HG03175 (cell line): ENCODE measurements around the gene C11orf91.
"Not testable (repeated sequence)": the region's sequence is repeated elsewhere in the genome, so short reads cannot be mapped to it uniquely, and the experiment has no call there.

Experiments
- ATAC-seq: cut with Tn5 transposase; IDR thresholded peaks from one replicate; pipeline ENCODE4 v1.9.1; 2021; ENCODE audit warnings: mild to moderate bottlenecking, moderate library complexity; ENCODE audit not compliant: unreplicated experiment

The C11orf91 gene

DNA sequence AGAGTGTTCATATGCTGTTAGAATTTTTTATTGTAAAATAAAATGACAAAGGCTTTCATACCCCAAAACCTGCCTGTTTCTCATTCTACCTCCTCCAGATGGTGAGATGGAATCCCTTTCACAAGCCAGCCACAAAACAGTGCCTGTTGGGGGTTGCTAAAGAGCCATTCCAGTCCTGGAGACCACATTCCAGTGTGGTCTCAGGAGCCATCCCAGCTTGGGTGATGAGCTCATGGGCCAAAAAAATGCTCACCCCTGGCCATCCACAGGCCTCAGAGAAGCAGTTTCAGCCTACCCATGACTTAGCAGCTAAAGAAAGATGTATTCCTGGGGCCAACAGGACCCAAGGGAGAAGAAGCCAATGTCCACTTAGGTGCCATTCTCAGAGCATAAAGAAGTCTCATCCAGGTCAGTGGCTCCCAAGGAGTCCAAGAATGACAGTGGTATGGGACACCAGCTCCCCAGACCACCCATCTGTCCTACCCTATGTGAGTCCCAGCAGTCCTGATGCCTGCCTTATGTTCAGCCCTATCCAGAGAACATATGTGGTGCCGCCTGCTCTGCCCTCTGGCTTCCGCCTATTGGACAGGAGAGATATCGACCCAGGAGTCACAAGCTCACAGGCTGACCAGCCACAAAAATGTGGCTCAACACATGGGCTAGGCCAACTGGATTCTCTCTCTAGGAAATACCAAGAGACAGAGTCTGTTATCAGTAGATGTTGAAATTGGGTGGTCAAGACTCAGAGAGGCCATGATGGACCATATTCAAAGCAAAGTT is 26.4 kb downstream of the C11orf91 start:
- no peak for ATAC-seq

DNA sequence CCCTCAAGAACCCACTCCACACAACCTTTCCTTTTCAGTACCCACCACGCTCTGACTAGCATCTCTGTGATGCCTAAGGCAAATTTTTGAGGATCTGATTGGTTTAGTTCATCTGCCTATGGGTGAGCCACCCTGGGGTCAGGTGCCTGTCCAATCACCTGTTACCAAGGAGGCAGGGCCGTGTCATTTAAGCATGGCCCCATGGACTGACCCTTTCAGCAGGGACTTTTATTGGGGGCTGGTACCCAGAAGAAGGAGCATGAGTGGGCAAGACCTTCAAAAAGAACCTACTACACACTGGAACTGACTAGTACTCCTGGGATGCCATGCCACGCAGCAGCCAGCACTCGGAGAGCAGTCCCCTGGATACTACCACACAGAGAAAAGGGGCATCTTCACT is 28.4 kb downstream of the C11orf91 start:
- ATAC-seq, result no peak

DNA sequence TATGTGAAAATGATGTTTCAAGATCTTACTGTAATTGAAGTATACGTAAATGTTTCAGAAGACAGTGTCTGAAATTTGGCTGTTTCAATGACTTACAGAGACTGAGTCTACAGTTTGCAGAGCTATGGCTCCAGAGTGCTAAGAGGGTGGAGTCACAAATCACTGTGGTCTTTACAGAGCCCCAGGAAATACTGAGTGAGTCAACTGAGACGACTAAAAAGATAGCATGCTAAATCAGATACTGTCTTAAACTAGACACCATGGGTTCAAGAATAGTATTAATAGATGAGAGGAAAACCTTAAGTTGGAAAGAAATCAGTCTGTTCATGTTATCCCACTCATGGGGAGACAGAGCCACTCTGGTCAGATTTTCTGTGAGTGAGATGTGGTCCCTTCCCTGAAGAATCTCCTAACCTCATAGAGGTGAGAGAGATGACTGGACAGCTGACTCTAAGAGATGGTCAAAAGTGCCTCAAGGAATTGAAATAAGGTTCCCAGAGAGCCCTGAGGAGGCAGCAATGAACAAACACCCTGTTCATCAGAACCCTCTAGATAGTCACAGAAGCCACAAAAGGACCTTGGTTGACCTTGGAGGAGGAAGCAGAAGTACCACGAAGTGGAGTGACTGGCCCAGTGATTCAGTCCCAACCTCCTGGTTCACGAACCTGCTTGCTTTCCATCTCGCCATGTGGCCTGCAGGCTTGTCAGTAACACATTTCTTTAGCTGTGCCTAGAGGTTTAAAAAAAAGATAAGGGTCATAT is 30.2 kb downstream of the C11orf91 start:
- no peak for ATAC-seq

DNA sequence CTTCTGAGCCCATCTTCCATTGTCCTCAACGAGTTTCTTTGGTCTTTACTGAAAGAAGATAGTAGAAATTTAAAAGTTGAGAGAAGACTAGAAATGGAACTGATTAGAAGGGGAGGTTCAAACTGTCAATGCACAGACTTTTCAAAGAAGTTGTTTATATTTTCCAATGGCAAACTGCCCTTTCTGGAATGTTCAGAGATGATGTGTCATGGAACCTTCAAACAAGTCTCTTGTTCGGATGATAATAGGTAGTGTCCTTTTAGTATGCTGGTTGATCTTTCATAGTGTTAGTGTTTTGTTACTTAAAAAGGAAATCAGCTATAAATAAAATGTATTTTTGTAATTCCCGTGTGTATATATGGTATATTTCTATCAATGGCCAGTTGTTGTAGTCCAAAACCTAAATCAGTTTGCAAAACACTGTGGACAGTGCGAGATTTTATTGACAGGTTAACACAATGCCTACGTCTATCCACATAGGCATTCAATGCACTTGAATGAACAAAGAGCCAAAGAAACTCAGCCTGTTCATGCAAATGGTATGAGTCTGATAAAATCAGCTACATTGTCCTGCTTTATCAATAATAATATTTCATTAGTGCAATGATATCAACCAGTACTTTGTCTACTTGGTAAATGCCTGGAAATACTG is 30.9 kb downstream of the C11orf91 start:
- ATAC-seq, result no peak

DNA sequence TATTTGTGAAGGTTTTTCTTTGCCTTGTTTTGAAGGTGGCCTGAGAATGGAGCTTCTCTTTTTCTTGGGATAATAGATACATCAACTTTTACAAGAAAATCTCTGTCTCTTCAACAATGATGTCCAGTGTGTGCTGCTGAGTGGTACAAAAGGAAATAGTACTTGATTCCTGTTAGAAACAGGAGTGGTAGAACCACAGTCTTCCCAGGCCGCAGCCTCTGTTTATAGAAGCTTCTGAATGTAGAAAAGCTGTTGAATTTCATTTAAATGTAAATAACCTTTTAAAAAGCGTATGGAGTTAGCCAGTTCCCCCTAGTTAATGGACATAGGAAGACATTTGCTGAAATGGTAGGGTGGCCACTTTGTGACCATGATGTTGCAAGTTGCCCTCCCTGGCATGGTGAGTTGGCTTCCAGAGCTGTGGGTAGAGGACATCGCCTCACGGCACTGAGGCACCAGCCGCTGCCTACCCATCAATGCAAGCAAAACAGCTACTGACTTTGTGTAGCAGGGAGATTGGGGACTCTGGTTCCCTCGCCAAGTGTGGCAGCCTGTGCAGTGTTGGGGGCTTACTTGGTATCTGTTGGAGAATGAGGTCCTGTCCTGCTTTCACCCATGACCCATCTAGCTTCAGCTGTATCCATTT is 31.6 kb downstream of the C11orf91 start:
- ATAC-seq, result no peak

DNA sequence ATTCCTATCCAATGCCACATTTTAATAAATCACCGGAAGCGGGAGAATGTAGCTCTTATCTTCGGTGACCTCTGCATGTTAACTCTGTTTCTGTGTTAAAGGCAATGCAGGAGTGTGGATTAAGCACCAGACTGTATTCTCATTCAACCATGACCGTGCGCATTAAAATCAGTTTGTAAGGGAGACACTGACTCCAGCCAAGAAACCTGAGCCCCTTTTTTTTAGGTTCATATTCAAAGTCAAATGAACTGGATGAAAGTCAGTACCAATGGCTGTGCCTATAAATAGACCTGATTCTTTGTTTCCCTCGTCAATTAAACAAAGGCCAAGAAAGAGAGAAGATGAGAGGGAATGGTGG is 32.2 kb downstream of the C11orf91 start:
- no peak for ATAC-seq

DNA sequence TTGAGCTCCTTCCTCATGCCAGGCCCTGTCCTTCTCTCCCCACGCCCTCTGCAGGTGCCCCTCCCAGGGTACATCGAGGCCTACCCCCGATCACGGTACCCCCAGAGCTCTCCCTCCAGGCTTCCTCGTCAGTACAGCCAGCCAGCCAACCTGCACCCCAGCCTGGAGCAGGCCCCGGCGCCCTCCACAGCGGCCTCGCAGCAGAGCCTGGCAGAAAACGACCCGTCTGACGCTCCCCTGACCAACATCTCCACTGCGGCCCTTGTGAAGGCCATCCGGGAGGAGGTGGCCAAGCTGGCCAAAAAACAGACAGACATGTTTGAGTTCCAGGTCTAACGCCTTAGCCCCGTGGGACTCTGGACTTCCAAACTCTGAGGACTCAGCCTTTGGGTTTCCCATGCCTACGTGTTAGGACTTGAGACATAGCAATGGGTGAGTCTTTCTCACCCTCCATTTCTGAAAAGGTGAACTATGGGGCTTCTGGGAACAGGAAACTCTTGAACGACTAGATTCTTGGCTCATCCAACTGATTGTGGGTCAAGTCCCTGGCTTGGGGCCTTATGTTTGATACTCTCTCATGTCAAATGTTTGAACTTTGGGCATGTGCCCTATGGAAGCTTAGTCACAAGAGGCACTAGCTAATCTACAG is 32.7 kb downstream of the C11orf91 start:
- no peak for ATAC-seq

DNA sequence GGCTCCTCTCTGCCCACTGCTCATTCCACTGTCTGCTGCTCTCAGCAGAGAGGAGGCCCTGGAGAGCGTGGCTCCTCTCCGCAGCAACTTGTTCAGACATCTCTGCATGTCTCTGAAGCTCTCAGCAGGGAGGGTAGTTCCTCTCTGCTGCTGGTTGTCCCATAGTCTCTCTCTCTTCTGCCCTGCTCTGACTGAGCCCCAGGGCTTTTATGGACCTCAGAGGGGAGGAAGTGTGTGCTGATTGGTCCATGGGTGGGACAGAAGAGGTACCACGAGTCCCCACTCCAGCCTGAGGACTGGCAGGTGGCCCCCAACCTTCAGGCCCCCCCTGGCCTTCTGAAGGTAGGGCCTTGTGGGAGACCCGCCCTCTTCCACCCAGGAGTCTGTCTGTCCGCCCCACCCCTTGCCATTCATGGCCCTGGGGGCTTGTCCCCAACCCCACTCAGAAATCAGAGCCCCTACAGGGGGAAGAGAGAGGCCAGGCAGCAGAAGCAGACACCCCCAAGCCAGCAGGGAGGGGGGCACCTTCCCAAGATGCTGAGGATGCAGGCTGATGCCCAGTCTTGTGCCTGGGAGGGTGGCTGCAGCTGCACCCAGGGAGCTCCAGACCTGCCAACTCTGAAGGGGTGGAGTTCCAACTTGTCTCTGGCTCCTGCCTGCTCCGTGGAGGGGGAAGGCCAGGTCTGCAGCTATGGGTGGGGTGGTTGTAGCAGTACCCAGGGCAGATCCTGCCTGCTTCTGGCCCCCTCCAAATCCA is 35.1 kb downstream of the C11orf91 start:
- no peak for ATAC-seq

DNA sequence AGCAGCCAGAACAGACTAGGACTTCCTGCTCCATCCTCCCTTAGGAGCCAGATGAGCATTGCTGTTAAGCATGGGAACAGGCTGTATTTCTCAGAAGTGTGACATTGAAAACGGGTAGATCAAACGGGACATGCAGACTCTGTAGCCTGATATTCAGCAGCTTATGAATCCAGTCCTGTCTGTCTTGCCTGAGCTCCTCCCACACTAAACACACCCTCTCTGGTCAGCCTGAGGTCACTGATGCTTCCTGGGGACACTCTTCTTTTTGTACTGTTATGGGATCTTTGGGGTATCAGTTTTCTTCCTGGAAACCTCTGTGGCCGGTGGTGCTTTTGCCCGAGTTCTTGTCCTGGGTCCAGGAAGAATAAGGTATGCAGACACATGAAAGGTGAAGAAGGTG is 35.8 kb downstream of the C11orf91 start:
- ATAC-seq, result no peak

DNA sequence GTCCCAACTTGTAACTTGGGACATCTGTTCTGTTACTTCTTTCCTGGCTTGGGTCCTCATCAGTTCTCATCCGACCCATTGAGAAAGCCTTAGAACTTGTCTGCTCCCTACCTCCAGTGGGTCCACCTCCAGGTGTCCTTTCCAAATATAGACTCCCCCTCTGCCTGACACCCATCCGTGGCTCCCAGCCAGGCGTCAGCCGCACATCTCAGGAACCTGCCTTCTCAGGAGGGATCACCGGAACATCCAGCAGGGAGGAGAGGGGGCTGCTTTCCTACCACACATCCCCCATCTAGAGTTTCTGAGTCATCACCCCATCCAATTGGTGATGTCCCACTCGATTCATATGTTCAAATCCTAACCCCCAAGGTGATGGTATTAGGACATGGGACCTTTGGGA is 36.5 kb downstream of the C11orf91 start:
- ATAC-seq, result no peak

DNA sequence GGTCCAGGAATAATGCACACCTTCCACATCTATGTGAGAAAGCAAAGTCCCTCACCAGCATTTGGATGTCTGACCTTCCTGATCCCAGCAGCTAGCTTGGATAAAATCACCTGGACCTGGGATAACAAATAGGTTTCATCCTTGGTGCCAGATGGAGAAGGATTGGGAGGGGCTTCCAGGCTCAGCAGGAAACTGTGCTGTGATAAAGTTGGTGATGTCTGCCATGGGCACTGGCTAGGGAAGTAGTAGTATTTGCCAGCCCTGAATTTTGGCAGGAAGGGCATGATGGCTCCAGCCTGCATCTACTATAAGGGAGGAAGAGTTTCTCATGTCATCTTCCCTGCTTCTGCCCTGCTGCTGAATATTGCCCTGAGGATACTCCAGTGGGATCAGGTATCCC is 37.5 kb downstream of the C11orf91 start:
- ATAC-seq, result no peak

DNA sequence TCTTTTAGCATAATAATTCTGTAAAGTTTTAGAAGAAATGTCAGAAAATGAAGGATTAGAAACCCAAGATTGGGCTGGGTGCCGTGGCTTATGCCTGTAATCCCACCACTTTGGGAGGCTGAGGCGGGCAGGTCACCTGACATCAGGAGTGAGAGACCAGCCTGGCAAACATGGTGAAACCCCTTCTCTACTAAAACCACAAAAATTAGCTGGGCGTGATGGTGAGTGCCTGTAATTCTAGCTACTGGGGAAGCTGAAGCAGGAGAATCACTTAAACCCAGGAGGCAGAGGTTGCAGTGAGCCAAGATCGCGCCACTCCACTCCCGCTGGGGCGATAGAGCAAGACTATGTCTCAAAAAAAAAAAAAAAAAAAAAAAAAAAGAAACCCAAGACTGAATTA is 39.1 kb downstream of the C11orf91 start:
- not testable (repeated sequence) for ATAC-seq

DNA sequence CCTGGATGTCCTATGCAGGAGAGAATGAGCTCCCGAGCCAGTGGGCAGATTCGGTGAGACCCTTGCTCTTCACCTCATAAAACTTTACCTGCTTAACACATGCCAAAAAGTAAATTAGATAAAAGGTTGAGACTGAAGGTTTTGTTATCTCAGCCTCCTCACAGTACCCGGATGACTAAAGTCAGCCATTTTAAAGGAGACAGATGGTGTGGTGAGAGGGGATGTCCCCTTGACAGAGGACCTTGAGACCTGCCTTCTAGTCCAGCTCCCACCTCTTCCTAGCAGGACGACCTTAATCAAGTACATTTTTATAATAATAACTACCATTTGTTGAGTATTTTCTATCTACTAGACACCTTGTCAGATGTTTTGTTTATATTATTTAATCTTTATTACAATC is 39.7 kb downstream of the C11orf91 start:
- no peak for ATAC-seq

DNA sequence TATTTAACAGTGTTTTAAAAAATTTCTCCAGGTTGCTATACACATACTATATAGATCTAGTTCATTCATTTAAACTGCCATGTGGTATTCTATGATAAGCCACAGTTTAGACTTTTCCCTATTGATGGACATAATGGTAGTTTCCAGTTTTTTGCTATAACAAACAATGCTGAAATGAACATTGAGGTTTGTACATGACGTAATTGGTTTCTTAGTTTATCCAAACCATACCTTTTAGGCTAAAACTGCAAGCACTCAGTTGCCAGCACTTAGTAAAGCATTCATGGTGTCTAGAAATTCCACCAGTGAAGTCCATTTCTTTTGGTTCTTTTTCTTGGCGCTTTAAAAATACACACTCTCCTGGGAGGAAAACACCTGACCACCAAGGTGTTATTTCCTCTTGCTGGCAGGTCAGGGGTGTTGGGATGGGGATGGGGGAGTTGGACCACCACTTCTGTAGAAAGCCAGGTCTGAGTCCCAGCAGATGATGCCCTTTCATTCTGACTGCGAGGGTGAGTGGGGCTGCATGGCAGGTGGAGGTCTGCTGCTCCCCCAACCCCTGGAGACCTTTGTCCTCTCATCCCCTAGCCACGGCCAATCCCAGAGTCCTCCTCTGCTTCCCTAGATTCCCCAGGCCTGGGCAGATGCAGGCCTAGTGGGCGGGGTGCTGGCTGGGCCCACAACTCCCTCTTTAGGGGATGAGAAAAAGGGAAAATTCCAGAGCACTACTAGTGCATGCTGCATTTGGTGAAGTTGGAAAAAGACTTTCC is 41.1 kb downstream of the C11orf91 start:
- no peak for ATAC-seq

DNA sequence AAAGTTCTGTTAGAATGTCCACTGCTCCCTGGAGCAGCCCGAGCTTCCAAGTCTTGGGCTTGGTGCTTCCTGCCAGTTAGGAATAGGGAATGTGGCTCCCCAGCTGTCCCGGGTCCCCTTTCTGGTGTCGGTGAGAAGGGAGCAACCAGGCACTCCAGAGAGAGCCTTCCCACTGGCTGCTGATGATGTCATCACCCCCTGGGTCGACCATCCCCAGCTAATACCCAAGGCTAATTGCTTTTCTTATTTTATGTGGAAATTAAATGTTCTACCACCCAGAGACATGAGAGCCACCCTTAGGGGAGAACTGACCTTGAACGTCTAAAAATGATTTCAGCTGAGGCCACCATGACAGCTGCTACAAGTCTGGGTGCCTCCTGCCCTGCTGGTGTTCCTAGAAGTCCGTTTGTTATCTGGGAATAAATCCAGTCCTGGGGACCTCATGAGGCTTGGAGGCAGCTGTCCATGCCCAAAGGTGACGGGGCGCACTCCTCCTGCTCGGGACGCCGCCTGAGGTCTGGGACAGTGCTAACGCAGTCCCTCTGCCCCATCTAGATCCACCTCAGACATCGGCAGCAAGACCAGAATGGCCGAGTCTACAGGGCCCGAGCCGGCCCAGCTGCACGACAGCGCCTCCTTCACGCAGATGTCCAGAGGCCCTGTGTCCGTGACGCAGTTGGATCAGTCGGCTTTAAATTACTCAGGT is 42.3 kb downstream of the C11orf91 start:
- ATAC-seq, result no peak

DNA sequence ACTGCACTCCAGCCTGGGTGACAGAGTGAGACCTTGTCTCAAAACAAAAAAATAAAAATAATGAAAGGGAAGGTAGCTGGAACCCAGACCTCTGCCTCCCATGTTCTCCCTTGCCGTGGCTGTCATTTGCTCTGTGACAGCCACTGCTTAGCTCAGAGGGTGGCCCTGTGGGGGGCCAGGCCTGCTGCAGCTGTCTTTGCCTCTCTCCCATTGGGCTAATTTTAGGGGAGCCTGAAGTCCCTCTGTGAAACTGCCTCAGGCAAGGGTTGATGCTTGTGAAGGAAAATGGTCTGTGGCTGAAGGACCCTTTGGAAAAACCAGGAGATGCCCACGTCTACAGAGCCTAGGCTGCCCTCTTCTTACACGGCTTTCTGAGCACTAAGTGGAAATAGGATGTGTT is 42.9 kb downstream of the C11orf91 start:
- no peak for ATAC-seq

DNA sequence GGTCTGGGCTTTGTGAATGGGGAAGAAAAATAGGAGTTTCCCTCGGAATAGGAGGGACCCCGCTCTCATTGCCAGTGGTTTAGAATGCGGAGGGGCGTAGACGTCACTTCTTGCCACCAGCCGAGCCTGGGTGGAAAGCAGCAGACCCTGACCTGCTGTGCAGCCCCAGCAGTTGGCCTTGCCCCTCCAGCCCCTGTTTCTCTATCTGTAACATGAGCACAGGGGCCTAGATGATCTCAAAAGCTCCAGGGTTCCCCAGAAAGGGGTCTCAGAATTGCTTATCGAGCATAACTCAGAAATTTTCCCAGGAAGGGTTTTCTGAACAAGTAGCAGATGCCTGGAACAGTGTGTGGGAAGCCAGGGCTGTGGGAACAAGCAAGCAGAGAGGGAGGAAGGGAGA is 43.9 kb downstream of the C11orf91 start:
- no peak for ATAC-seq

DNA sequence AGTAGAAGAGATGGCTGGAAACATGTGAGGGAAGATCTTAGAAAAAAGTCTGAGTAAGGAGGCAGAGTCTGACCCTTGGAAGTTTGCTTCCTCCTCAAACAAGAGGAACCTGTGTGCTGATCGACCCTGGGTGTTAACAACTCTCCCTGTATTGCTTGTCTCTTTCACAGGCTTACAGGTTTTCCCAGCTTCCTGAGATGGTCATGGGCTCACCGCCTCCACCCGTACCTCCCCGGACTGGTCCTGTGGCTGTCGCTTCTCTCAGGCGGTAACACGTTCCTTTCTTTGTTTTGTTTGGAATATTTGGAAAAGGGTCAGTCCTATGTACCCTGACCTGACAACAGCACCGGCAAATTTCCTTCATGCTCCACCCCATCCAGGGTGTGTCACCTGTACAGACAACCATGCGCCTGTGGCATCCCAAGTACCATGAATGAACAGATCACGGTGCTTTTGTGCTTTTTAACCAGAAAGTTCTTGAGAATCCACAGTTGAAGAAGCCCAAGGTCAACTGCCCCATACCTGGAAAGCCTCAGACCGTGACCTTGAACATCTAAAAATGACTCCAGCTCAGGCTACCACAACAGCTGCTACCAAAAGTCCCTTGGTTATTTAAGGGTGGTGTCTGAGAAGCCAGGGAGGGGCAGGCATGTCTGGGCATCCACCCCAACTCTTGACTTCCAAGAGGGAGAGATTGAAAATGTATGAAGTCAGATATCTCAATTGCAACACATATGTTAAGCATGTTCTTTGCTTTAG is 44.6 kb downstream of the C11orf91 start:
- peak; percentile 55 for ATAC-seq
